GM12878 (cell line): ENCODE data around the gene CTBP1. TPM values are rescaled to one million over a fixed set of nuclear protein-coding genes. Genes with fewer than 3 reads are reported as not detected.

Experiments used
- ATAC-seq: fragments of 200-7000 bp; cut with Tn5 transposase; 3 replicates; pipeline ENCODE4 v1.9.1; 2020; ENCODE audit warnings: mild to moderate bottlenecking, moderate library complexity
- BruUV-seq: library from RNA; stranded (reverse); fragments of 400-500 nt; replicated peaks from 2 replicates; lab custom pipeline; 2021; lab: Mats Ljungman, UMichigan
- CTCF ChIA-PET: fragments of 300-600 bp; sonication (Branson Sonifier 250); formaldehyde crosslinking; extraction: SDS; loops from one replicate; lab custom pipeline; 2021; ENCODE audit warnings: inconsistent platforms; lab: Yijun Ruan, JAX
- POLR2A ChIA-PET: fragments of 350-600 bp; formaldehyde crosslinking; extraction: SDS; loops from one replicate; lab custom pipeline; 2021; ENCODE audit warnings: inconsistent platforms; lab: Charles Lee
- RAD21 ChIA-PET: fragments of 300-600 bp; sonication (Branson Sonifier 250); formaldehyde crosslinking; loops from one replicate; lab custom pipeline; 2023; ENCODE audit warnings: antibody characterized with exemption; ENCODE audit not compliant: unreplicated experiment; lab: Charles Lee
- SMC1A ChIA-PET: fragments of 300-600 bp; sonication (Branson Sonifier 250); formaldehyde crosslinking; loops from one replicate; lab custom pipeline; 2023; ENCODE audit not compliant: unreplicated experiment, uncharacterized antibody; lab: Charles Lee
- DNase-seq: peaks from one replicate; pipeline ENCODE4 v3.0.0-alpha.2; 2011; ENCODE audit warnings: low read depth, low spot score
- FAIRE-seq: peaks from 3 replicates; lab custom pipeline; 2011; peaks lifted over from hg19 to GRCh38; lab: Jason Lieb, UNC
- H2AFZ ChIP-seq: 2 replicates; pipeline ENCODE4 v1.6.0; 2011; ENCODE audit warnings: low read depth, low read length, control low read depth; ENCODE audit not compliant: control insufficient read depth
- H3K27ac ChIP-seq: 2 replicates; pipeline ENCODE4 v1.5.1; 2011; ENCODE audit warnings: control low read depth; ENCODE audit not compliant: control insufficient read depth, insufficient read depth
- H3K27me3 ChIP-seq, 2 experiments: replicated peaks in 1 of 2; 2 replicates each; pipeline versions ENCODE4 v1.6.0 to v1.6.1; 2011; ENCODE audit warnings: low read length in 1 of 2; ENCODE audit not compliant: control insufficient read depth in 2 of 2, insufficient read depth in 2 of 2
- H3K36me3 ChIP-seq, 2 experiments: 2 replicates each; pipeline ENCODE4 v1.5.1; 2011; ENCODE audit warnings: low read length in 1 of 2; ENCODE audit not compliant: control insufficient read depth in 2 of 2, insufficient read depth in 2 of 2
- H3K4me1 ChIP-seq: 2 replicates; pipeline ENCODE4 v1.6.1; 2011; ENCODE audit warnings: mild to moderate bottlenecking, low read length, moderate library complexity, mixed read lengths; ENCODE audit not compliant: control insufficient read depth, insufficient read depth
- H3K4me2 ChIP-seq: 2 replicates; pipeline ENCODE4 v1.6.0; 2011; ENCODE audit warnings: control low read depth; ENCODE audit not compliant: control insufficient read depth, insufficient read depth
- H3K4me3 ChIP-seq: fragments of 200-600 bp; sonication (generic); 2 replicates; pipeline ENCODE4 v1.5.1; 2016
- H3K79me2 ChIP-seq: 2 replicates; pipeline ENCODE4 v1.6.0; 2011; ENCODE audit warnings: low read length; ENCODE audit not compliant: control insufficient read depth, insufficient read depth
- H3K9ac ChIP-seq: 2 replicates; pipeline ENCODE4 v1.8.0; 2011; ENCODE audit warnings: low read length, control low read depth, mixed read lengths; ENCODE audit not compliant: control insufficient read depth, insufficient read depth
- H3K9me3 ChIP-seq: replicated peaks from 3 replicates; pipeline ENCODE4 v1.5.1; 2011; ENCODE audit warnings: mild to moderate bottlenecking, low read length; ENCODE audit not compliant: control insufficient read depth, insufficient read depth
- H4K20me1 ChIP-seq: 2 replicates; pipeline ENCODE4 v1.6.0; 2011; ENCODE audit not compliant: control insufficient read depth, insufficient read depth
- CTCF ChIP-seq, 3 experiments: IDR thresholded peaks in 2 of 3; conservative IDR thresholded peaks in 1 of 3; 2 replicates each; pipeline ENCODE4 v1.5.1; 2011; ENCODE audit warnings: low read depth in 3 of 3, low read length in 3 of 3, mild to moderate bottlenecking in 3 of 3, control low read depth in 2 of 3, moderate library complexity in 2 of 3, inconsistent platforms in 1 of 3, mixed read lengths in 1 of 3; ENCODE audit not compliant: control insufficient read depth in 2 of 3, insufficient read depth in 1 of 3; ENCODE audit errors: extremely low read depth in 1 of 3
- MEF2A ChIP-seq: IDR thresholded peaks from 2 replicates; pipeline ENCODE4 v1.6.1; 2011; ENCODE audit warnings: low read depth, mild to moderate bottlenecking, low read length, moderate library complexity; ENCODE audit not compliant: insufficient read depth
- MTA2 ChIP-seq: fragments of 450-650 bp; IDR thresholded peaks from 2 replicates; pipeline ENCODE4 v1.6.1; 2016; ENCODE audit warnings: low read depth, mild to moderate bottlenecking, moderate library complexity
- MXI1 ChIP-seq: fragments of 150-350 bp; IDR thresholded peaks from 2 replicates; pipeline ENCODE4 v1.6.1; 2011; ENCODE audit warnings: low read depth, mild to moderate bottlenecking, inconsistent platforms, low read length, improper control_type of control experiment
- RAD21 ChIP-seq: IDR thresholded peaks from 2 replicates; pipeline ENCODE4 v1.6.1; 2011; ENCODE audit warnings: mild to moderate bottlenecking, low read depth, low read length, moderate library complexity; ENCODE audit not compliant: insufficient read depth
- SMC3 ChIP-seq: IDR thresholded peaks from 2 replicates; pipeline ENCODE4 v1.6.1; 2011; ENCODE audit warnings: low read length, improper control_type of control experiment, borderline replicate concordance
- SP1 ChIP-seq: IDR thresholded peaks from one replicate; pipeline ENCODE4 v1.6.1; 2011; ENCODE audit warnings: low read depth, low read length
- SUPT20H ChIP-seq: IDR thresholded peaks from 2 replicates; pipeline ENCODE4 v1.6.1; 2011; ENCODE audit warnings: low read depth, mild to moderate bottlenecking, low read length, moderate library complexity, borderline replicate concordance; ENCODE audit not compliant: control insufficient read depth
- TAF1 ChIP-seq: IDR thresholded peaks from 2 replicates; pipeline ENCODE4 v1.6.1; 2011; ENCODE audit warnings: mild to moderate bottlenecking, low read depth, low read length, borderline replicate concordance
- YY1 ChIP-seq: IDR thresholded peaks from 2 replicates; pipeline ENCODE4 v1.6.1; 2011; ENCODE audit warnings: low read depth, mild to moderate bottlenecking, low read length
- ZBTB33 ChIP-seq: fragments of 450-650 bp; IDR thresholded peaks from 2 replicates; pipeline ENCODE4 v1.6.1; 2017; ENCODE audit warnings: mild to moderate bottlenecking
- WGBS: methylation state at CpG from one replicate; pipeline ENCODE4 v1.1.6; 2016; ENCODE audit warnings: low lambda C conversion rate; ENCODE audit not compliant: insufficient replicate concordance, insufficient coverage; ENCODE audit errors: missing lambda C conversion rate; 5-methylcytosine and 5-hydroxymethylcytosine counted together
- in situ Hi-C: fragments of 300-500 bp; cut with MboI; formaldehyde crosslinking; loops from 9 replicates; pipeline ENCODE4 v1.14.3; 2018; ENCODE audit warnings: mixed read lengths
- intact Hi-C: fragments of 100-400 bp; cut with micrococcal nuclease; formaldehyde crosslinking; loops from one replicate; pipeline ENCODE4 v1.14.2; 2022; ENCODE audit not compliant: unreplicated experiment
- polyA plus RNA-seq, 11 experiments: library from polyadenylated mRNA; depleted of rRNA in 4 of 11; unstranded in 6 of 11; stranded (reverse) in 5 of 11; fragments of >200 nt; fragmentation: Nextera tagmentation in 4 of 11; fragmentation: Illumina TruSeq in 1 of 11; extraction: Ambion mirVana in 4 of 11; extraction: Trizol in 1 of 11; gene quantifications; 1 replicate in 1 of 11; 2 replicates in 10 of 11; pipeline versions ENCODE4 v1.2.1 to v1.2.3, GENCODE V29; 2011 to 2016; ENCODE audit warnings: inconsistent platforms in 2 of 11, missing spikeins in 2 of 11, low read depth in 1 of 11
- total RNA-seq, 4 experiments: library from RNA; depleted of rRNA in 3 of 4; stranded (reverse); fragments of >200 nt in 3 of 4; fragmentation: Illumina TruSeq in 1 of 4; extraction: Trizol in 1 of 4; gene quantifications; 2 replicates each; pipeline versions ENCODE4 v1.2.1 to v1.2.3, GENCODE V29; 2013 to 2021

Gene CTBP1
- total and polyA plus RNA-seq, 10 of the 15 experiments (the other 5 are each of a cell fraction or from before 2014, with no cell fraction given) = 7.4 to 182 (median 63.1) TPM

- TF ChIP-seq YY1 (0 out of 2 replicates have a peak, but pooled peaks have one; percentile 12), MXI1 (no peak), TAF1 (no peak), CTCF (IDR thresholded peaks at IDR 0.05 in 2 of 3, conservative IDR thresholded peaks at IDR 0.05 in 1 of 3; ENCODE audit: control insufficient read depth in 2 of 3, extremely low read depth in 1 of 3, insufficient read depth in 1 of 3, low read depth in 3 of 3, low read length in 3 of 3) (peak; percentile 33 to 42 (median 35); a peak in 4 of 6 replicates), SMC3 (peak; percentile 37; the same call in 1 of the 2 replicates), RAD21 (peak; percentile 65), SUPT20H (no peak), SP1 (no peak), MEF2A (no peak), MTA2 (no peak), ZBTB33 (0 out of 2 replicates have a peak, but pooled peaks have one; percentile 36)
- TF ChIP-seq, all 136 proteins: peak for 5
- DNase-seq (no peak), FAIRE-seq (no peak), ATAC-seq (no peak)
- in situ Hi-C loops (no loop called here), intact Hi-C loops (loop anchor here (5.0 kb wide), 1 partner anchor 61 kb away; the partner anchor contains the start of gene UVSSA)
- ChIA-PET RAD21 (interaction anchor here (1.9 kb wide), 1 partner anchor 155 kb away, joined by 8 read pairs; no protein-coding TSS in a partner anchor), POLR2A (no interaction called here), CTCF (interaction anchor here (1.3 to 5.1 kb wide), 4 partner anchors 18 to 155 kb away, joined by 7 to 31 read pairs (median 10); partner anchors contain the start of gene UVSSA), SMC1A (interaction anchor here (0.7 to 4.1 kb wide), 4 partner anchors 18 to 155 kb away, joined by 3 to 12 read pairs (median 3); no protein-coding TSS in a partner anchor)
- Histone ChIP-seq H3K4me3 (no peak overlapping the region), H3K9ac (no peak overlapping the region), H3K4me2 (no peak overlapping the region), H3K27ac (no peak overlapping the region), H3K9me3 (peaks cover 2% of the 10 kb centered on the region), H3K36me3 (no peaks in the 10 kb centered on the region), H4K20me1 (no peaks in the 10 kb centered on the region), H3K27me3 (no peaks in the 10 kb centered on the region), H2AFZ (no peak overlapping the region), H3K4me1 (no peaks in the 10 kb centered on the region), H3K79me2 (peaks cover 13% of the 10 kb centered on the region)
- BruUV-seq = no TSS peak
- WGBS = 67% methylated on average over 21 of the region's 21 CpGs
These were observed 37.0 kb upstream of the CTBP1 start for GRCh38 chr4:1285790-1286553.
